ENCODE data around the gene IL33.

The IL33 gene

GRCh38 chr9:6229619-6230018 lies 14.0 kb downstream of the IL33 start:
- no peak overlapping the region for H3K4me3 ChIP-seq (ENCODE audit: low read length)
- TF ChIP-seq ZNF274 (IDR thresholded peaks at IDR 0.05; ENCODE audit: low read depth, low read length) = no peak

GRCh38 chr9:6230037-6230780 lies 14.6 kb downstream of the IL33 start:
- TF ChIP-seq ZNF274 (IDR thresholded peaks at IDR 0.05; ENCODE audit: low read depth, low read length) = no peak
- H3K4me3 ChIP-seq (ENCODE audit: low read length) = no peak overlapping the region

GRCh38 chr9:6232336-6232945 lies 16.8 kb downstream of the IL33 start:
- H3K4me3 ChIP-seq (ENCODE audit: low read length) = no peak overlapping the region
- TF ChIP-seq ZNF274 (IDR thresholded peaks at IDR 0.05; ENCODE audit: low read depth, low read length) = no peak

- no peak overlapping the region for H3K4me3 ChIP-seq (ENCODE audit: low read length)
- no peak for TF ChIP-seq ZNF274 (IDR thresholded peaks at IDR 0.05; ENCODE audit: low read depth, low read length)
These were observed 18.4 kb downstream of the IL33 start for GRCh38 chr9:6234014-6234413.

- no peak overlapping the region for H3K4me3 ChIP-seq (ENCODE audit: low read length)
- no peak for TF ChIP-seq ZNF274 (IDR thresholded peaks at IDR 0.05; ENCODE audit: low read depth, low read length)
These were observed 21.7 kb downstream of the IL33 start for GRCh38 chr9:6237267-6237666.

- no peak overlapping the region for H3K4me3 ChIP-seq (ENCODE audit: low read length)
These were observed 23.4 kb downstream of the IL33 start for GRCh38 chr9:6239048-6239461.

GRCh38 chr9:6239694-6240093 lies 24.1 kb downstream of the IL33 start:
- H3K4me3 ChIP-seq (ENCODE audit: low read length) = no peak overlapping the region

More at GRCh38 chr9:6239048-6239461, 23.4 kb downstream of the IL33 start:
- no peak for TF ChIP-seq ZNF274 (IDR thresholded peaks at IDR 0.05; ENCODE audit: low read depth, low read length)

GRCh38 chr9:6243746-6244145 lies 28.1 kb downstream of the IL33 start:
- no peak for TF ChIP-seq ZNF274 (IDR thresholded peaks at IDR 0.05; ENCODE audit: low read depth, low read length)
- no peak overlapping the region for H3K4me3 ChIP-seq (ENCODE audit: low read length)

More at GRCh38 chr9:6239694-6240093, 24.1 kb downstream of the IL33 start:
- TF ChIP-seq ZNF274 (IDR thresholded peaks at IDR 0.05; ENCODE audit: low read depth, low read length) = no peak

- H3K4me3 ChIP-seq (ENCODE audit: low read length) = no peak overlapping the region
- TF ChIP-seq ZNF274 (IDR thresholded peaks at IDR 0.05; ENCODE audit: low read depth, low read length) = no peak
These were observed 31.7 kb downstream of the IL33 start for GRCh38 chr9:6247266-6247665.

- no peak overlapping the region for H3K4me3 ChIP-seq (ENCODE audit: low read length)
- no peak for TF ChIP-seq ZNF274 (IDR thresholded peaks at IDR 0.05; ENCODE audit: low read depth, low read length)
These were observed 53.3 kb downstream of the IL33 start for GRCh38 chr9:6268826-6269397.

GRCh38 chr9:6270896-6271295 lies 55.3 kb downstream of the IL33 start:
- no peak overlapping the region for H3K4me3 ChIP-seq (ENCODE audit: low read length)
- no peak for TF ChIP-seq ZNF274 (IDR thresholded peaks at IDR 0.05; ENCODE audit: low read depth, low read length)

- TF ChIP-seq ZNF274 (IDR thresholded peaks at IDR 0.05; ENCODE audit: low read depth, low read length) = no peak
- H3K4me3 ChIP-seq (ENCODE audit: low read length) = no peak overlapping the region
These were observed 56.1 kb downstream of the IL33 start for GRCh38 chr9:6271508-6272228.

- no peak for TF ChIP-seq ZNF274 (IDR thresholded peaks at IDR 0.05; ENCODE audit: low read depth, low read length)
- no peak overlapping the region for H3K4me3 ChIP-seq (ENCODE audit: low read length)
These were observed 56.6 kb downstream of the IL33 start for GRCh38 chr9:6272229-6272598.

- H3K4me3 ChIP-seq (ENCODE audit: low read length) = no peak overlapping the region
- no peak for TF ChIP-seq ZNF274 (IDR thresholded peaks at IDR 0.05; ENCODE audit: low read depth, low read length)
These were observed 61.8 kb downstream of the IL33 start for GRCh38 chr9:6277417-6277816.
